ENCODE results near the gene SPSB1.

Gene SPSB1

DNA sequence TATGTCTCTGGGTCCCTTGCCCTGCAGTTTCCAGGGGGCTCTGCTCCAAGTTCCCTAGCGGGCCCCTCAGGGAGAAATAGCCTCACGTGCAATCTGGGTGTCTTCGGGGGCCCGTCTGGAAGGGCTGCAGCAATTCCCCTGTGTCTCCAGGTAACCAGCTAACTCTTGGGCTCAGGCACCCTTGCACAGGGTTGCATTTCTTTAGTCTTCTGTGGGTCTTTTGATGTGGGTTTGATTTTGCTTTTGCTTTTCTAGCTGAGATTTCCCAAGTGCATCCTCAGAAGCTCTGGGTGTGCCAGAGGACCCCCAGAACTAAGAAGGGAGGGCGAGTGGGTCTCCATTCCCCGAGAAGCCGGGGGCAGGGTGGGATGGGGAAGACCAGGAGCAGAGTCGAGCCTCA, 75.7 kb downstream of the SPSB1 start:
- no peak for DNase-seq (ENCODE audit: low read depth in 1 of 2, low spot score in 1 of 2)
- in situ Hi-C loops (cut with HindIII; ENCODE audit: low pct_unique_long_range_greater_than_20kb, low sequenced_read_pairs), result no loop called here
- no peak for TF ChIP-seq JUND (IDR thresholded peaks at IDR 0.05; ENCODE audit: low read depth)

DNA sequence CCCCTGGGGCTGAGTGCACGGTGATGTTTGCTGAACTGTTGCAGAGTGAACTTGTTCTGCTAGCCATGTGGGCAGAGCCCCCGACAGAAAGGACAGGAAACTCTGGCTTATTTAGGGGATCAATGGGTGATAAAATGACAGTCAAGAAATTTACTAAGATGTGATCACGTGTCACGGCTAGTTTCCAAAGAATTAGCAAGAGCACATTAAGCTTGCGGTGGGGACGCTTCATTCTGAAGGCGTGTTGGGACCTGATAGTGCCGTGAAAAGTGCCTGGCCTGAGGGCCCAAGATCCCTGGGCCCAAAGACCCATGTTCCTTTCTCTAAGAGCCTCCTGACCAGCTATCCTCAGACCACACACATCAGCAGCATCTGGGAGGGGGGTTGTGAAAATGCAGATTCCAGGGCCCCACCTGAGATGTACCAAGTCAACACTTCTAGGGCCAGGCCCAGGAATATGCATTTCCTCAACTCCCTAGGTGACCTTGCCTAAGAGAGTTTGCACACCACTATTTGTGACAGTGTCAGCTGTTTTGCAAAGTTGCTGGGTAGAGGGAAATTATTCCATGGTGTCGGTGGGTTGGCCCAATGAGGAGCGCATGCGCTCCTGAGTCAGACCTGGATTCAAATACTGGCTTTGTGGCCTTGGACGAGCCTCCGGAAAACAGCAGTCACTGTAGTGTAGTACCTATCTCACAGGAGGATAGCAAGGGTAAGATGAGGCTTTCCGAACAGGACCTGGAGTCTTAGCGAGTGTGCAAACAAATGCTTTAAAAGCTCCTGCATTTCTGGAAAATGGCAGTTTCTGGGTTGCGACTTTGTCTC, 77.5 kb downstream of the SPSB1 start:
- TF ChIP-seq JUND (IDR thresholded peaks at IDR 0.05; ENCODE audit: low read depth), result no peak
- in situ Hi-C loops (cut with HindIII; ENCODE audit: low pct_unique_long_range_greater_than_20kb, low sequenced_read_pairs), result no loop called here
- no peak for DNase-seq (ENCODE audit: low read depth in 1 of 2, low spot score in 1 of 2)

DNA sequence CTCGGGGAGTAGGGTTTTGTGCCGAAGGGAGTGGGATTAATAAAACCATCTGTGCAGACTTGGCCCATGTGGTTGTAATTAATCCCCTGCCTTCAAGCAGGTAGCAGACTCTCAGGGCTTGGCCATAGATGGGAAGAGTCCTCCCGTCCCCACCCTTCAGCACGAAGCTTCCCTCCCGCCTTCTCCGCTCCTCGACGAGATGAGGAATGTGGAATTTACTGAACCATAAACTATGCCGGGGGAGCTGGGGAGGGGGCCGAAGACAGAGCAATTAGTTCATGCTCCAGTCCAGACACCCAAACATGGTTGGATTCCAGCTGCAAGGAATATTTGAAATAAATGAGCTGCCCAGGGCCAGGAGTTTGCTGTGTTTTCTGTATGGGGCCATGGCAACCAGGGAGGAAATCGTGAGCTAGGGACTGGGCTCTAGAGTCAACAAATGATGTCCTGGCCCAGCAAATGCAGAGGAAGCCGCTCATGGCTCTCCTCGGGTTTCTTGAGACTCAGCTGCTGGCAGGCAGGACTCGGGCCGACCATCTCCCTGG, 78.8 kb downstream of the SPSB1 start:
- TF ChIP-seq JUND (IDR thresholded peaks at IDR 0.05; ENCODE audit: low read depth), result no peak
- in situ Hi-C loops (cut with HindIII; ENCODE audit: low pct_unique_long_range_greater_than_20kb, low sequenced_read_pairs), result no loop called here
- no peak for DNase-seq (ENCODE audit: low read depth in 1 of 2, low spot score in 1 of 2)

DNA sequence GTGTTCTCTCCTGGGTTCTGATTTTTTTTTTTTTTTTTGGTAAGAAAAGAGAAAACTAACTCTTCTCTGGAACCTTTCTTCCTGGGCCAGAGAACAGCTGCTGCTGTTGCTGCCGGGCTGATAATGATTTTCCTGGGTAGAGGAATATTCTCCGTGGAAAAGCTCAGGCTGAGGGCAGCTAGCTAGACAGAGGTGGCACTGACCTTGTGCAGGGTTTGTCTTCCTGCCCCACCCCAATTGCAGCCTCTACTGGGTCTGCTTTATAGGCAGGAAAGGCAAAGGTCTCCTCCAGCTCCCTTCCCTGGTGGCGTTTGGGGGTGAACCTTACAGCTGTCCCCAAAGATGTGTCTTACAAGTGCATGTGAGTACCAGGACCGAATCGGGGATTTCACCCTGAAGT, 79.3 kb downstream of the SPSB1 start:
- DNase-seq (ENCODE audit: low read depth in 1 of 2, low spot score in 1 of 2), result no peak
- in situ Hi-C loops (cut with HindIII; ENCODE audit: low pct_unique_long_range_greater_than_20kb, low sequenced_read_pairs), result no loop called here
- no peak for TF ChIP-seq JUND (IDR thresholded peaks at IDR 0.05; ENCODE audit: low read depth)

DNA sequence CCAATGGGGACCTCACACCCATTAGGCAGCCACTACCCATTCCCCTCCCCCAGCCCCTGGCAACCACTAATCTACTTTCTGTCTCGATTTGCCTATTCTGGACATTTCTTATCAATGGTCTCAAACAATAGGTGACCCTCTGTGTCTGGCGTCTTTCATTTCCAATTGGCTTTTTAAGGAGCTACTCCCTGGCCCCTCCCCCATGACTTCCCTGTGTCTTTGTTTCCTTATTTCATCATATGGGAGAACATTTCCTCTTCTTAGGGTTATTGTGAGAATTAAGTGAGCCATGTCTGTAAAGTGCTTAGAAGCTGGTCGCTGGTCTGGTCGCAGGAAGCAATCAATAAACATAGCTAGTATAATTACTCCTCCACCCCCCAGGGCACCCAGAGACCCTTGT, 80.9 kb downstream of the SPSB1 start:
- in situ Hi-C loops (cut with HindIII; ENCODE audit: low pct_unique_long_range_greater_than_20kb, low sequenced_read_pairs), result no loop called here

DNA sequence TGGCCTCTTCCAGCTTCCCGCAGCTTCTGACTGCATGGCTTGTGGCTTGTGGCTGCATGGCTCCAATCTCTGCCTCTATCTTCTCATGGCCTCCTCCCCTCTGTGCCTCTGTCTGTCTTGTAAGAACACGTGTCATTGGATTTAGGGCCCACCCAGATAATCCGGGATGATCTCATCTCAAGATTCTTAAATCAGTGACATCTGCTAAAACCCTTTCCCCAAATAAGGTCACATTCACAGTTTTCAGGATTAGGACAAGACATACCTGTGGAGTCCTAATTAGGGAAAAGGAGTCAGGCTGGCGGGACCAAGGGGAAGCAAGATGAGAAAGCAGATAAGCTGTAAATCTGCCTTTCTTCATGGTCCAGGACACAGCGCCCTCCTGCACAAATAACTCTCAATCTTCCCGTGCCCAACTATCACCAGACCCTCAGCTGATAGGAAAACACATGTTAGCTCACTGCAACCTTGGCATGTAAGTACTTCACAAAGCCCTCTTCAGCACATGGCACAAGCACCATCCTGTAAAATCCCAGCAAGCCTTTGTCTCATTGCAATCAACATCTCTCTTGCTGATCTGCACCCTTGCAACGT, 82.2 kb downstream of the SPSB1 start:
- in situ Hi-C loops (cut with HindIII; ENCODE audit: low pct_unique_long_range_greater_than_20kb, low sequenced_read_pairs), result no loop called here
- DNase-seq (ENCODE audit: low read depth in 1 of 2, low spot score in 1 of 2), result no peak
- no peak for TF ChIP-seq JUND (IDR thresholded peaks at IDR 0.05; ENCODE audit: low read depth)

More for the DNA sequence above, 80.9 kb downstream of the SPSB1 start:
- TF ChIP-seq JUND (IDR thresholded peaks at IDR 0.05; ENCODE audit: low read depth), result no peak
- DNase-seq (ENCODE audit: low read depth in 1 of 2, low spot score in 1 of 2), result no peak

DNA sequence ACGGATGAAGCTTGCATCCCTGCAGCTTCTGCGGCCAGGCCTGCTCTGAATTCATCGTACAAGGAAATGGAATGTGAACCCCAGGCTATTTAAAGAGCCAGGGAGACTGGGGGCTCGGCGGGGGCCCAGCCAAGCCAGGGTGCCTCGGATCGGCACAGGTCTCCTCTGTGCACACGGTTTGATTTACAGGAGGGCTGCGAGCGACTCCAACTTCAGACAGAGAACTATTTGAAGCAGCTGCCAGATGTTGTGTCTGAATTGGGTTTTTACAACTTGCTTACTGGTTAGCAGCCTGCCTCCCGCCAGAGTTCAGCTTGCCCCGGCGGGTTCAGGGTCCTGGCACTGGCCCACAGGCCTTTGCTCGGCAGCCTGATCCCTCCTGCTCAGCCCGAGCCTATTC, 83.2 kb downstream of the SPSB1 start:
- no peak for DNase-seq (ENCODE audit: low read depth in 1 of 2, low spot score in 1 of 2)
- no peak for TF ChIP-seq JUND (IDR thresholded peaks at IDR 0.05; ENCODE audit: low read depth)
- in situ Hi-C loops (cut with HindIII; ENCODE audit: low pct_unique_long_range_greater_than_20kb, low sequenced_read_pairs), result no loop called here

DNA sequence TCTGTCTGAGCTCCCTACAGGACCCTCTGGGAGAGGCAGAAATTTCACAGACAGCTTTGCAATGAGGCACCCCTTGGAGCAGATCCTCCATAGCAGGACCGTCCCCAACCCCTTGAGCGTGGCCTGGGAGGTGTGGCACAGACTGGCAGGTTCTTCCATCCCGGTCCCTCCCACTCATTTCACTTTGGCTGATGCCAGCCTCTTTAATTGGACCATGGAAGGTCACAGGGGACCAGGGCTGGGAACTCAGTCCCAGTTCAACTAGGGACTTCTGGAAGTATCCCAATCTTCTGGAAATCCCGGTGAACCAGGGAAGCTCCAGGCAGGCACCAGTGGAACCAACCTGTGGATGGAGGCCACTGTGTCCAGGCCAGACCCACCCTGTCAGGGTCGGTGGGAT, 83.7 kb downstream of the SPSB1 start:
- in situ Hi-C loops (cut with HindIII; ENCODE audit: low pct_unique_long_range_greater_than_20kb, low sequenced_read_pairs), result no loop called here
- no peak for TF ChIP-seq JUND (IDR thresholded peaks at IDR 0.05; ENCODE audit: low read depth)
- DNase-seq (ENCODE audit: low read depth in 1 of 2, low spot score in 1 of 2), result no peak

DNA sequence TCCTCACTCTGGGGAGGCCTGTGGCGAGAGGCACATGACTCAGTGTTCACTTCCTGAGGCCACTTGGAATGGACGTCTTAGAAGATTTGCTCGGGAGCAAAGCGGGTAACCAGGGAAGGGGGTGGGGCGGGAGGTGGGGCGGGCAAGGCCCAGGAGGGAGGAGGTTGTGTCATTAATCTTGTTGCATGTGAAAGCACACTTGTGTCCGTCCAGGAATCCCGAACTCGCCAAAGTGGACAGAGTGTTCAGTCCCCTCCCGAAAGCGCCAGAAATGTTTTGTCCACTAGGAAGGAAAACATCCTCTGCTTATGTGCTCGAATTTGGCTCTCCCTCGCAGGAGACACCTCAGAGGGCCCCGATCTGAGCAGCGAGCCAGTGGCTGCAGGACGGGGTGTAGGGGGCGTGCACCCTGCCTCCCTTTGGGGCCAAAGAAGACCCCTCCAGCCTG, 84.2 kb downstream of the SPSB1 start:
- in situ Hi-C loops (cut with HindIII; ENCODE audit: low pct_unique_long_range_greater_than_20kb, low sequenced_read_pairs), result no loop called here
- no peak for DNase-seq (ENCODE audit: low read depth in 1 of 2, low spot score in 1 of 2)
- no peak for TF ChIP-seq JUND (IDR thresholded peaks at IDR 0.05; ENCODE audit: low read depth)

DNA sequence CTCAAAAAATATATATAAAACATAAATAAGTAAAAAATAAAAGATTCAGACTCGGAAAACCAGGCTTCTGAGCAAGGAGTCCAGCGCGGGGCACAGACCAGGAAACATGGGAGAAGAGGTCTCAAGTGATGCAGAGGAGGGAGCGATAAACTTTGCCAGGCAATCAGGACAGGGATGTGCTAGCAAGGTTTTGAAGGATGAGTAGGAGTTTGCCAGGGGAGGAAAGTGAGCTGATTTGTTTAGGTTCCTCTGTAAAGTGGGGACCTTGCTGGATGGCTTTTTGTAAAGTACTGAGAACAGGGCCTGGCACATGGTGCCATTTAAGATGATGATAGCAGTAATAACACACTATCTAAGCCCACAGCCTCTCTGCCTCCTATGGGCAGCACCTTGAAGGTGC, 86.1 kb downstream of the SPSB1 start:
- in situ Hi-C loops (cut with HindIII; ENCODE audit: low pct_unique_long_range_greater_than_20kb, low sequenced_read_pairs), result no loop called here
- no peak for DNase-seq (ENCODE audit: low read depth in 1 of 2, low spot score in 1 of 2)
- TF ChIP-seq JUND (IDR thresholded peaks at IDR 0.05; ENCODE audit: low read depth), result no peak

DNA sequence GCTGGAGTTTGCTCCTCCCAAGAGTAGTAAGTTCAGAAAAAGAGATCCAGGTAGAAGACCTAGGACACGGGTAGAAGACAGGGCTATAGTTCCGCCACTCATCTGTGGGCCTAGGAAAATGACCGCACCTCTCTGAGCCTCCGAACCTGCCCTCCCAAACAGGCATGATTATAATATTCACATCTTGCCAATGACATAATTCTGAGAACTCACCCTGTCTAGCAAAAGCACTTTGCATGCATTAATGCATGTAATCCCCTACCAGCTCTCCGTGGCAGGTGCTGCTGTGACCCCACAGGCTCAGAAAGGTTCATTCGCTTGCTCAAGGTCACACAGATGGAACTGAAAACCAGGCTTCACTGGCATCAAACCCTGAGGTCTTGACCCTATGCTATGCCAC, 88.0 kb downstream of the SPSB1 start:
- in situ Hi-C loops (cut with HindIII; ENCODE audit: low pct_unique_long_range_greater_than_20kb, low sequenced_read_pairs), result no loop called here
- no peak for DNase-seq (ENCODE audit: low read depth in 1 of 2, low spot score in 1 of 2)
- no peak for TF ChIP-seq JUND (IDR thresholded peaks at IDR 0.05; ENCODE audit: low read depth)

DNA sequence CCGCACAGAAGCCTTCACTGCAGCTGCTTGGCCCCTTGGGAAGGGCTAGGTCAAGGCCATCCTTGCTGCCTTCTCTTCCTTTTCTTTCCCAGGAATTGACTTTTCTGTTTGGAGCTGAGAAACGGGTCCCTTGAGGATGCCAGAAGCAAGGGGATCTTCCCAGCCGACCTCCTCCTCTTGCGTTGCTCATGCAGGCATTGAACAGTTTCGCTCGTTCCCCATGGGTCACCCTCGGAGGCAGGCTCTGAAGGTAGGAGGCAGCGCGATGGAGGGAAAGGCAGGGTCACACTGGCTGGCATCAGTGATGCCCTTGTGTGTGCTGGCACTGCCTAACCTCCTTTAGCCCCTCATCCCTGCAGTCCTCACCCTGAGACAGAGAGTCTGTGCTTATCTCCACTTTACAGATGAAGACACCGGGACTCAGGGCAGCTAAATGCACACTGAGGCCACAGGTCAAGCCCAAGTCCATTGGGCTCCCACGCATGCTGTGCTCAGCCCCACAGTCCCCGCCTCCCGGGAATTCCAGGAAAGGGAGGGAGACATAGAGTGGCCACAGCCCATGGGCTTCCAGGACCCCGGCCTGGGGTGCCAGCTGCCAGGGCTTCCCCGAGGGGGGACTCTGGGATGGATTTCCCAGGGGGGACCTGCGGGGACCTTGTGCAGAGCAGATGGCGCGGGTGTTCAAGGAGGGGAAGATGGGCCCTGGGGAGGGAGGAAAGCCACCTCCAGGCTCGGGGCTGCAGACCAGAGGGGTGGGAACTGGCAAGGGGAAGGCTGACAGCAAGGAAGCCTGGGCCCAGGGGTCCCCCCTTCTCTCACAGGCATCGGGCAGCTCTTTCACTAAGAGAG, 90.2 kb downstream of the SPSB1 start:
- in situ Hi-C loops (cut with HindIII; ENCODE audit: low pct_unique_long_range_greater_than_20kb, low sequenced_read_pairs), result no loop called here
- no peak for TF ChIP-seq JUND (IDR thresholded peaks at IDR 0.05; ENCODE audit: low read depth)
- DNase-seq (ENCODE audit: low read depth in 1 of 2, low spot score in 1 of 2), result no peak

Data from T47D (cell line).